Stimulated activated CD8-positive, alpha-beta memory T cell treated with anti-CD3 and anti-CD28 coated beads, Interleukin-4, amount 100 ng/mL, for 24 hours (primary cell): Measurements from ENCODE around the gene NAA25.

Experiments used
- DNase-seq: peaks from one replicate; pipeline ENCODE4 v3.0.0-alpha.2; 2020; ENCODE audit warnings: low read depth

NAA25 gene

GRCh38 chr12:112108202-112109079, at the start of gene NAA25:
NAA25 (minus strand) TSS chr12:112108783; CDS start chr12:112108773, 10 bp downstream.
- peak; percentile 85 for DNase-seq

GRCh38 chr12:112153893-112154219, 45.3 kb upstream of the NAA25 start:
- no peak for DNase-seq

GRCh38 chr12:112153181-112153892, 44.8 kb upstream of the NAA25 start:
- DNase-seq = no peak

GRCh38 chr12:112151766-112152541, 43.4 kb upstream of the NAA25 start:
- DNase-seq = no peak

GRCh38 chr12:112149596-112149995, 41.0 kb upstream of the NAA25 start:
- no peak for DNase-seq

GRCh38 chr12:112148031-112148513, 39.5 kb upstream of the NAA25 start:
- no peak for DNase-seq

- DNase-seq = no peak
Measured at GRCh38 chr12:112146123-112146522, 37.5 kb upstream of the NAA25 start.

- DNase-seq = no peak
Measured at GRCh38 chr12:112140728-112141127, 32.1 kb upstream of the NAA25 start.

- DNase-seq = no peak
Measured at GRCh38 chr12:112134731-112135130, 26.1 kb upstream of the NAA25 start.

- DNase-seq = no peak
Measured at GRCh38 chr12:112133418-112133817, 24.8 kb upstream of the NAA25 start.

GRCh38 chr12:112131686-112132085, 23.1 kb upstream of the NAA25 start:
- no peak for DNase-seq

GRCh38 chr12:112130441-112130998, 21.9 kb upstream of the NAA25 start:
- DNase-seq = no peak

- DNase-seq = no peak
Measured at GRCh38 chr12:112126911-112127310, 18.3 kb upstream of the NAA25 start.

- no peak for DNase-seq
Measured at GRCh38 chr12:112126000-112126438, 17.4 kb upstream of the NAA25 start.

- peak; percentile 98 for DNase-seq
Measured at GRCh38 chr12:112125250-112125999, 16.8 kb upstream of the NAA25 start, which contains the start of gene TRAFD1. TRAFD1 (plus strand) TSS chr12:112125560; CDS start chr12:112130523, 4,963 bp downstream.

GRCh38 chr12:112124918-112125249, 16.3 kb upstream of the NAA25 start:
- no peak for DNase-seq

- DNase-seq = no peak
Measured at GRCh38 chr12:112122823-112123690, 14.5 kb upstream of the NAA25 start.

- DNase-seq = no peak
Measured at GRCh38 chr12:112121780-112122565, 13.4 kb upstream of the NAA25 start.

GRCh38 chr12:112117685-112118084, 9.1 kb upstream of the NAA25 start:
- no peak for DNase-seq
